ENCODE measurements around the gene FANK1.
"Not testable (repeated sequence)": the region's sequence is repeated elsewhere in the genome, so short reads cannot be mapped to it uniquely, and the experiment has no call there.

Gene FANK1

DNA sequence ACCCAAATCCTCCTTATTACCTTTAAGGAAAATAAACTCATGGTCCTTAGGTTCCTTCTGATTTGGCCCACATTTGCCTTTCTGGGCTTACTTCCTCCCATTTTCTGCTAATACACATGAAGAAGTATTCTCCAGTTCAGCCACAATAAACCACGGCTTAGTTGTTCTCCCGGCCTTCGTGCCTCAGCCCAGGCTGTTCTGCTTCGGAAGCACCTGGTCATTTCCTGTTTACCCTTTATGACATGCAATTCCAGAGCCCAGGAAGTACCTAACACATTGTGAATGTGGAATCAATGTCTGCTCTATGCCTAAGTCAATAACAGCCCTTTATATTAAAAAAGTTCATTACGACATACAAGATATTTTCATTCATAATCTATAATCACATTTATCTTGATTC, 4.0 kb upstream of the FANK1 start:
- DNase-seq = not testable (repeated sequence)

DNA sequence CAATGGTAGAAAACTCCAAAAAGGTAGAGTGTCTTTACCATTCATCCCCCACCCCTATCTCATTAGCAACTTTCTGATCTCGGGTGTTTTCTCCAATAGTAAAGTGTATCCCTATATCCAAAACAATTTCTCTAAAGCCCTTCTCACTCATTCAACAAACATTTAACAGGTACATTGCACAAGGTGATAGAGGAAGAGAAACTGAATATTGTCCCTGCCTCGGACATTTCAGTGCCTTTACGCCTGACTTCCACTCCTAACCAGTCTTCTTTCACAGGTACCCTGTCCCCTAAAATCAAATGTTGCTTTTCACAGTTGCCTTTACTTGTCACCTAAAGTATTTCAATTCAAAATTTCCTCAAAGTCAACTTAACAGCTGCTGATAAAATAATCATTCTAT, 2.2 kb upstream of the FANK1 start:
- DNase-seq = not testable (repeated sequence)

GRCh38 chr10:125895130-125896087, 955 bp upstream of the FANK1 start:
- peak; percentile 47 for DNase-seq

DNA sequence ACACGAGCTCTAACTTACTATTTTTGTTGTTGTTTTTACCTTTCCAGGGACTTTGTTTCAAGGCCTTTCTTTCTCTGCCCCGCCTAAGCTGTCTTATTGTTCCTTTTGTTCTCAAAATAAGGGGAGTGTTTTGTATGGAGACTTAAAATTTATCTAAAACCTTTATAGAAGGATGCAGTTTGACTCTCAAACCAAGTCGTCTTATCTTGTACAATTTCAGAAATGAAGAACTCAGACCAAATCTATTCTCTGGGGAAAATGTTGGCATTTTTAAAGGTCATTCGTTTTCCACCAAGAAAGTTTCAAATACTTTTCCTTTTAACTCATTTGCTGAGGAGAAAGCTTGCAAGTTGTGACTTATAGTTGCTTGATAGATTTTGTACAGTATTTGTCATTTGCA, 953 bp downstream of the FANK1 start:
- DNase-seq = not testable (repeated sequence)

GRCh38 chr10:125900963-125901362, 4.6 kb downstream of the FANK1 start:
- DNase-seq = not testable (repeated sequence)

DNA sequence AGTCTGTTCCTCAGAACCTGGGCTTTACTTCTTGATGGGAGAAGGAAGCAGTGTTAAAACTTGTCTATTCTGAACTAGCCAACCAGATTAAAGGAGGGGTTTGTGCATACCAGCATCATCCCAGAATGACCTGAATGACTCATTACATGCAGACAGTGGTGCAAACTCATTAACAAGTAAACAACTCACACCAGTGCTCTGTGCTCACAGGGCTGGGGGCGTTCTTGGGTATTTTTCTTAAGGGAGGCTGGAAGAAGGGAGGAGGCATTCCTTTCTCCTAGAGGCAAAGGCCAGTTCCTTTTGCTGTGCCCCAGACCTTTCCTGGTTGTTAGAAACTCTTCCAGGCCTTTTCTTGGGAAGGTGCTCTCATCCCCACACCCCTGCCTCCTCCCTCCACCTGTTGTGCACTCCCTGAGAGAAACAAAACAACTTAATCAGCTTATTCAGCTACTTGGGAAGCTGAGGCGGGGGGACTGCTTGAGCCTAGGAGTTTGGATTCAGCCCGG, 6.8 kb downstream of the FANK1 start:
- not testable (repeated sequence) for DNase-seq

- DNase-seq = peak; percentile 23
Measured at GRCh38 chr10:125905069-125905994, 9.0 kb downstream of the FANK1 start.

GRCh38 chr10:125907598-125907997, 11.2 kb downstream of the FANK1 start:
- not testable (repeated sequence) for DNase-seq

- not testable (repeated sequence) for DNase-seq
Measured at GRCh38 chr10:125908813-125909212, 12.4 kb downstream of the FANK1 start.

- not testable (repeated sequence) for DNase-seq
Measured at GRCh38 chr10:125909491-125909890, 13.1 kb downstream of the FANK1 start.

DNA sequence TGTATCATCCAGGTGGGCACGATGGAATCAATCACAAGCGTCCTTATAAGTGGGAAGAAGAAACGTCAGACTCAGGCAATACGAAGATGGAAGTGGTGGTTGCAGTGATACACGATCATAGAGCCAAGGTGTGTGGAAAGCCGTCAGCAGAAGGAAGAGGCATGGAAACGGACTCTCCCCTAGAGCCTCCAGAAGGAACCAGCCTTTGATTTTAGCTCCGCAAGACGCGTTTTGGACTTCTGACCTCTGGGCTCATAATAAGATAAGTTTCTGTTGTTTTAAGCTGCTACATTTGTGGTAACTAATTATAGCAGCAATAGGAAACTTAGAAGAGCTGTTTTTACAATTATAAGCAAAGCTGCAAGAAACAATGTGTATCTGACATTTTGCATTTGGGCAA, 14.8 kb downstream of the FANK1 start:
- no peak for DNase-seq

GRCh38 chr10:125911990-125912389, 15.6 kb downstream of the FANK1 start:
- no peak for DNase-seq

GRCh38 chr10:125913277-125913676, 16.9 kb downstream of the FANK1 start:
- peak; percentile 93 for DNase-seq

DNA sequence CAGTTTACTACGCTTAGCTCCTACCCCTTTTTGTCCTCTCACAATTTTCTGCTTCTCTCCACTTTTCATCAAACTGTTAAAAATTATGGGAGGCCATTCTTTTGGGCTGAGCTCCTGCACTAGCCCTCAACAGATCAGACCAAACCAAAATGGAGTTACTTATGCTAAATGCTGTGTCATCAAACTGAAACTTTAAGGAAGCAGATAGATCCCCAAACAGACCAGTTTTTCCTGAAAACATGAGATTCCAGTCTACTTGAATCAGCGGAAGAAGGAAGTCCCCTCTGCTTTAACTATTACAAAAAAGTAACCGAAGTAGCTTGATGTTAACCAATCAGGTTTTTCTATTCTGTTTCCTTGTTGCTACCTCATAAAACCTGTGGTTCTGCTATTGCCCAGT, 20.6 kb downstream of the FANK1 start:
- no peak for DNase-seq

DNA sequence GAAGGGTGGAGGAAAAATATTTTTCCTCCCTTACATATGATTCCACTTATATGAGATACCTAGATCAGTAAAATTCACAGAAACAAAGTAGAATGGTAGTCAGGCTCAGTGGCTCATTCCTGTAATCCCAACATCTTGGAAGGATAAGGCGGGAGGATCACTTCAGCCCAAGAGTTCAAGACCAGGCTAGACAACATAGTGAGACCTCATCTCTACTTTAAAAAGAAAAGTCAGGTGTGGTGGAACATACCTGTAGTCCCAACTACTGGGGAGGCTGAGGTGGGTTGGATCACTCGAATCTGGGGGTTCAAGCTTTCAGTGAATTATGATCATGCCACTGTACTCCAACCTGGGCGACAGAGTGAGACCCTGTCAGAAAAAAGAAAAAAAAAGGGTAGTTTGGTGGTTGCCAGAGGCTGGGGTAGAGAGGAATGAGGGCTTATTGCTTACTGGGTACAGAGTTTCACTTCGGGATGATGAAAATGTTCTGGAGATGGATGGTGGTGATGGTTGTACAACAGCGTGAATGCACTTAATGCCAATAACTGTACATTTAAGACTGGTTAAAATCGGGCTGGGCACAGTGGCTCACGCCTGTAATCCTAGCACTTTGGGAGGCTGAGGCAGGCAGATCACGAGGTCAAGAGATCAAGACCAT, 21.5 kb downstream of the FANK1 start:
- DNase-seq = not testable (repeated sequence)

GRCh38 chr10:125921643-125922306, 25.4 kb downstream of the FANK1 start:
- DNase-seq = peak; percentile 51

GRCh38 chr10:125925262-125925834, 29.0 kb downstream of the FANK1 start:
- no peak for DNase-seq

GRCh38 chr10:125926247-125926646, 29.9 kb downstream of the FANK1 start:
- DNase-seq = no peak

DNA sequence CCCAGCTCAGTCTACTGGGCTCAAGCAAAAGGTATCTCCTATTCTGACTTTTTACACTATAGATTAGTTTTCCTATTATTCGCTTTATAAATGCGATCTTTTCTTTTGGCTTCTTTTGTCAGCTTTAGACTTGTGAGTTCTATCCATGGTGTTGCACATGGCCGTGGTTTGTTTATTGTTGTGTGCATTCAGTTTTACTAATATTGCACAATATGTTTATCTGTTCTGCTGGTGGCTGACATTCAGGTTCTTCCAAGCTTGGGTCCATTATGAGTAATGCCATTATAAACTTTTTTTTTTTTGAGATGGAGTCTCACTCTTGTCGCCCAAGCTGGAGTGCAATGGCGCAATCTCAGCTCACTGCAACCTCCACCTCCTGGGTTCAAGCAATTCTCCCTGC, 30.9 kb downstream of the FANK1 start:
- DNase-seq = not testable (repeated sequence)

DNA sequence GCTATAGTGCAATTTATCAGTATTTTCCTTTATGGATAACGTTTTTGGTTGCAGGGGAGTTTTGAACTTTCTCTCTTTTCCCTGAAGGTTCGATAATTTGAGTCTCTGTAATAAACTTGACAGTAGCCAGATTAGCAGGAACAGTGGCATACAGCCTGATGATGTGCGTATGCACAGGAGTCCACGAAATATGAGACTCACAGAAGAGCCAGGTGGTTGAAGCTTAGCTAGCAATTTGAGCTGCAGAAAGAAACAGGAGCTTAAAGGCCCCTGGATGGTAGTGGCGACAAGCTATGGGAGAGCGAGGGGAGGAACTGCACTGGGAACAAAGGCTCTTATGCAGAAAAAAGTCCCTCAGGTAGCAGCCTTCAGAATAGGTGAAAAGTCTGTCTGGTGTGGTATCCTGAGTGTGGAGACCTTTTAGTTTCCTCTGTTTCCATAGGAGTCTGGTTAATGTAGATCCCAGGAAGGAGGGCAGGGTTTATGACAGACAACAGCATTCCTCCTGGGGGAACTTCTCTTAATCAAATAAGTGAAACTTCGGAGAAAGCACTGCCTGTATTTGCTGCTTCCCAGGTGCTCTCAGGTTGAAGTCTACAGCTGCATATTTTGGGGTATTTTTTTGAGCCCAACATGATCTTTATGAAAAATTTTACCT, 32.7 kb downstream of the FANK1 start:
- DNase-seq = no peak

- DNase-seq = no peak
Measured at GRCh38 chr10:125929618-125930017, 33.3 kb downstream of the FANK1 start.

Data from hematopoietic multipotent progenitor cell treated with erythropoietin and hydrocortisone succinate and interleukin-3 and kit ligand, for 8 days (in vitro differentiated cells).